ENCODE data around the gene CEP70. TPM values are rescaled to one million over a fixed set of nuclear protein-coding genes. Genes with fewer than 3 reads are reported as not detected.

CEP70 gene
- 13.9 and 14.6 TPM in 2 replicates for total RNA-seq

GRCh38 chr3:138594150-138594934, at the start of gene CEP70:
Gene CEP70 (minus strand): TSS chr3:138594260. CDS start chr3:138572927, 21,333 bp downstream.

GRCh38 chr3:138608322-138609135, 14.5 kb upstream of the CEP70 start, which contains the start of gene FAIM:
Gene FAIM (plus strand): TSS chr3:138608771. CDS start chr3:138619727, 10,956 bp downstream.

Other genes with a start within 250 kb of the CEP70 start
- gene MRAS, start 245.7 kb downstream of the CEP70 start, total RNA-seq = 7.0 and 21.6 TPM in 2 replicates
- gene ESYT3, start 159.6 kb downstream of the CEP70 start, total RNA-seq = under 0.01 and 0.09 TPM in 2 replicates
- 8.5 and 8.6 TPM in 2 replicates for gene FAIM, start 14.5 kb upstream of the CEP70 start, total RNA-seq
- gene PIK3CB, start 240.7 kb upstream of the CEP70 start, total RNA-seq = 12.1 and 17.3 TPM in 2 replicates